WTC11 (cell line): ENCODE measurements around the gene MRPS27. TPM values are rescaled to one million over a fixed set of nuclear protein-coding genes. Genes with fewer than 3 reads are reported as not detected.

Experiments used
- ATAC-seq: fragments of 200-7000 bp; cut with Tn5 transposase; 2 replicates; pipeline ENCODE4 v1.10.0; 2021; ENCODE audit warnings: mild to moderate bottlenecking, moderate library complexity
- CTCF ChIA-PET: fragments of 300-600 bp; sonication (Branson Sonifier 250); formaldehyde crosslinking; loops from one replicate; lab custom pipeline; 2021; ENCODE audit warnings: antibody characterized with exemption; lab: Charles Lee
- POLR2A ChIA-PET: fragments of 350-600 bp; sonication (Branson Sonifier 250); formaldehyde crosslinking; loops from one replicate; lab custom pipeline; 2021; ENCODE audit warnings: antibody characterized with exemption; lab: Charles Lee
- DNase-seq: peaks from one replicate; pipeline ENCODE4 v3.0.0; 2021; ENCODE audit warnings: low spot score
- H3K27ac Mint-ChIP-seq: 2 replicates; pipeline ENCODE4 v1.8.0; 2021; ENCODE audit warnings: mixed read lengths
- H3K27me3 Mint-ChIP-seq: 2 replicates; pipeline ENCODE4 v1.8.0; 2021; ENCODE audit warnings: low read depth, mild to moderate bottlenecking, moderate library complexity, mixed read lengths
- H3K36me3 Mint-ChIP-seq: 2 replicates; pipeline ENCODE4 v1.8.0; 2021; ENCODE audit warnings: mixed read lengths
- H3K4me1 Mint-ChIP-seq: 2 replicates; pipeline ENCODE4 v1.8.0; 2022; ENCODE audit warnings: mixed read lengths
- H3K4me3 Mint-ChIP-seq: 2 replicates; pipeline ENCODE4 v1.8.0; 2021; ENCODE audit warnings: mild to moderate bottlenecking, moderate library complexity, mixed read lengths
- H3K9me3 Mint-ChIP-seq: 2 replicates; pipeline ENCODE4 v1.8.0; 2021; ENCODE audit warnings: mixed read lengths
- ATF3 ChIP-seq: sonication (generic); formaldehyde crosslinking; conservative IDR thresholded peaks from 2 replicates; pipeline ENCODE4 v1.8.1; 2022; ENCODE audit warnings: mild to moderate bottlenecking, missing genetic modification reagents
- CTCF ChIP-seq: fragments of 200-600 bp; IDR thresholded peaks from 2 replicates; pipeline ENCODE4 v1.8.0; 2022; ENCODE audit warnings: antibody characterized with exemption
- ELF4 ChIP-seq: sonication (generic); formaldehyde crosslinking; IDR thresholded peaks from 2 replicates; pipeline ENCODE4 v1.8.1; 2022; ENCODE audit warnings: low read depth, mild to moderate bottlenecking, moderate library complexity, missing genetic modification reagents
- FOXJ3 ChIP-seq: sonication (generic); formaldehyde crosslinking; IDR thresholded peaks from 2 replicates; pipeline ENCODE4 v1.9.0; 2021; ENCODE audit warnings: missing genetic modification reagents, mild to moderate bottlenecking, borderline replicate concordance
- FOXK1 ChIP-seq: sonication (generic); formaldehyde crosslinking; IDR thresholded peaks from 2 replicates; pipeline ENCODE4 v1.8.0; 2022; ENCODE audit warnings: mild to moderate bottlenecking, moderate library complexity, missing genetic modification reagents
- MAX ChIP-seq: sonication (generic); formaldehyde crosslinking; IDR thresholded peaks from 2 replicates; pipeline ENCODE4 v1.8.0; 2022; ENCODE audit warnings: mild to moderate bottlenecking, missing genetic modification reagents
- OVOL2 ChIP-seq: fragments of 250-450 bp; sonication (Bioruptor Pico); IDR thresholded peaks from 2 replicates; pipeline ENCODE4 v1.9.0; 2021; ENCODE audit warnings: mild to moderate bottlenecking, borderline replicate concordance
- SMAD3 ChIP-seq: sonication (generic); formaldehyde crosslinking; IDR thresholded peaks from 2 replicates; pipeline ENCODE4 v1.8.0; 2022; ENCODE audit warnings: missing genetic modification reagents, mild to moderate bottlenecking, borderline replicate concordance
- TCF7 ChIP-seq: sonication (generic); formaldehyde crosslinking; IDR thresholded peaks from 2 replicates; pipeline ENCODE4 v1.8.0; 2022; ENCODE audit warnings: mild to moderate bottlenecking, low read depth, missing genetic modification reagents, moderate library complexity
- TEAD4 ChIP-seq: sonication (generic); formaldehyde crosslinking; IDR thresholded peaks from 2 replicates; pipeline ENCODE4 v1.8.0; 2022; ENCODE audit warnings: mild to moderate bottlenecking, missing genetic modification reagents
- TP53 ChIP-seq: sonication (generic); formaldehyde crosslinking; IDR thresholded peaks from 2 replicates; pipeline ENCODE4 v1.8.1; 2023; ENCODE audit warnings: mild to moderate bottlenecking, missing genetic modification reagents
- ZBTB21 ChIP-seq: sonication (generic); formaldehyde crosslinking; IDR thresholded peaks from 2 replicates; pipeline ENCODE4 v1.8.1; 2023; ENCODE audit warnings: mild to moderate bottlenecking, missing genetic modification reagents, borderline replicate concordance
- ZBTB43 ChIP-seq: sonication (generic); formaldehyde crosslinking; IDR thresholded peaks from 2 replicates; pipeline ENCODE4 v1.8.1; 2023; ENCODE audit warnings: mild to moderate bottlenecking, missing genetic modification reagents
- ZNF121 ChIP-seq: sonication (generic); formaldehyde crosslinking; IDR thresholded peaks from 2 replicates; pipeline ENCODE4 v1.8.0; 2023; ENCODE audit warnings: missing genetic modification reagents
- ZNF138 ChIP-seq: sonication (generic); formaldehyde crosslinking; conservative IDR thresholded peaks from 2 replicates; pipeline ENCODE4 v1.8.1; 2022; ENCODE audit warnings: mild to moderate bottlenecking, moderate library complexity, missing genetic modification reagents
- ZNF232 ChIP-seq: sonication (generic); formaldehyde crosslinking; IDR thresholded peaks from 2 replicates; pipeline ENCODE4 v1.8.0; 2022; ENCODE audit warnings: mild to moderate bottlenecking, missing genetic modification reagents
- ZNF423 ChIP-seq: fragments of 250-450 bp; sonication (Bioruptor Pico); IDR thresholded peaks from 2 replicates; pipeline ENCODE4 v2.1.2; 2022; ENCODE audit warnings: mild to moderate bottlenecking, moderate library complexity
- total RNA-seq: library from RNA; stranded (reverse); gene quantifications from 3 replicates; pipeline ENCODE4 v1.2.3, GENCODE V29; 2021
- TF ChIP-seq, protein P1 (sequence below): sonication (generic); formaldehyde crosslinking; IDR thresholded peaks from 2 replicates; pipeline ENCODE4 v1.8.0; 2022; ENCODE audit warnings: missing genetic modification reagents
- TF ChIP-seq, protein P2 (sequence below): fragments of 250-450 bp; sonication (Bioruptor Pico); IDR thresholded peaks from 2 replicates; pipeline ENCODE4 v1.9.0; 2021; ENCODE audit warnings: moderate library complexity, mild to moderate bottlenecking, inconsistent platforms, borderline replicate concordance

Gene MRPS27
- total RNA-seq, 1 experiment from 2014 or later: 80.1 TPM

DNA sequence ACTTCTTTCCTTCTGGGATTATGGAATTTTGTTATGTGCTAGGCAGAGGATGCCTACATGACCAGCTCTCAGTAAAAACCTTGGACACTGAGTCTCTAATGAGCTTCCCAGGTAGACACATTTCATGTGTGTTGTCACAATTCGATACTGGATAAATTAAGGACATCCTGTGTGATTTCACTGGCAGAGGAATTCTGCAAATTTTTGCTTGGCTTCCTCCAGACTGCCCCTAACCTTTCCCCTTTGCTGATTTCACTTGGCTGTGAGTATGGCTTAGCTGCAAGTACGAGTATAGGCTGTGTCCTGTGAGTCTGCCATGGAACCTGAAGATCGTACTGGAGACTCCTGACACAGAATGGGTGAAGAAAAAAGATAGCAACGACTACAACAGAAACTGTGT is 47.6 kb downstream of the MRPS27 start (continued):
- no peak for TF ChIP-seq MAX (CRISPR knock-in tag)
- no peak for TF ChIP-seq ELF4 (CRISPR knock-in tag)
- TF ChIP-seq, protein P1, sequence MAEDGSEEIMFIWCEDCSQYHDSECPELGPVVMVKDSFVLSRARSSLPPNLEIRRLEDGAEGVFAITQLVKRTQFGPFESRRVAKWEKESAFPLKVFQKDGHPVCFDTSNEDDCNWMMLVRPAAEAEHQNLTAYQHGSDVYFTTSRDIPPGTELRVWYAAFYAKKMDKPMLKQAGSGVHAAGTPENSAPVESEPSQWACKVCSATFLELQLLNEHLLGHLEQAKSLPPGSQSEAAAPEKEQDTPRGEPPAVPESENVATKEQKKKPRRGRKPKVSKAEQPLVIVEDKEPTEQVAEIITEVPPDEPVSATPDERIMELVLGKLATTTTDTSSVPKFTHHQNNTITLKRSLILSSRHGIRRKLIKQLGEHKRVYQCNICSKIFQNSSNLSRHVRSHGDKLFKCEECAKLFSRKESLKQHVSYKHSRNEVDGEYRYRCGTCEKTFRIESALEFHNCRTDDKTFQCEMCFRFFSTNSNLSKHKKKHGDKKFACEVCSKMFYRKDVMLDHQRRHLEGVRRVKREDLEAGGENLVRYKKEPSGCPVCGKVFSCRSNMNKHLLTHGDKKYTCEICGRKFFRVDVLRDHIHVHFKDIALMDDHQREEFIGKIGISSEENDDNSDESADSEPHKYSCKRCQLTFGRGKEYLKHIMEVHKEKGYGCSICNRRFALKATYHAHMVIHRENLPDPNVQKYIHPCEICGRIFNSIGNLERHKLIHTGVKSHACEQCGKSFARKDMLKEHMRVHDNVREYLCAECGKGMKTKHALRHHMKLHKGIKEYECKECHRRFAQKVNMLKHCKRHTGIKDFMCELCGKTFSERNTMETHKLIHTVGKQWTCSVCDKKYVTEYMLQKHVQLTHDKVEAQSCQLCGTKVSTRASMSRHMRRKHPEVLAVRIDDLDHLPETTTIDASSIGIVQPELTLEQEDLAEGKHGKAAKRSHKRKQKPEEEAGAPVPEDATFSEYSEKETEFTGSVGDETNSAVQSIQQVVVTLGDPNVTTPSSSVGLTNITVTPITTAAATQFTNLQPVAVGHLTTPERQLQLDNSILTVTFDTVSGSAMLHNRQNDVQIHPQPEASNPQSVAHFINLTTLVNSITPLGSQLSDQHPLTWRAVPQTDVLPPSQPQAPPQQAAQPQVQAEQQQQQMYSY (CRISPR knock-in tag): no peak
- no peak for TF ChIP-seq ZBTB43 (CRISPR knock-in tag)
- TF ChIP-seq OVOL2 (CRISPR knock-in tag): no peak
- TF ChIP-seq ATF3 (CRISPR knock-in tag): no peak
- no peak for TF ChIP-seq TEAD4 (CRISPR knock-in tag)
- TF ChIP-seq, protein P2, sequence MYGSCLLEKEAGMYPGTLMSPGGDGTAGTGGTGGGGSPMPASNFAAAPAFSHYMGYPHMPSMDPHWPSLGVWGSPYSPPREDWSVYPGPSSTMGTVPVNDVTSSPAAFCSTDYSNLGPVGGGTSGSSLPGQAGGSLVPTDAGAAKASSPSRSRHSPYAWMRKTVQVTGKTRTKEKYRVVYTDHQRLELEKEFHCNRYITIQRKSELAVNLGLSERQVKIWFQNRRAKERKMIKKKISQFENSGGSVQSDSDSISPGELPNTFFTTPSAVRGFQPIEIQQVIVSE (CRISPR knock-in tag): no peak
- no peak for TF ChIP-seq ZBTB21

DNA sequence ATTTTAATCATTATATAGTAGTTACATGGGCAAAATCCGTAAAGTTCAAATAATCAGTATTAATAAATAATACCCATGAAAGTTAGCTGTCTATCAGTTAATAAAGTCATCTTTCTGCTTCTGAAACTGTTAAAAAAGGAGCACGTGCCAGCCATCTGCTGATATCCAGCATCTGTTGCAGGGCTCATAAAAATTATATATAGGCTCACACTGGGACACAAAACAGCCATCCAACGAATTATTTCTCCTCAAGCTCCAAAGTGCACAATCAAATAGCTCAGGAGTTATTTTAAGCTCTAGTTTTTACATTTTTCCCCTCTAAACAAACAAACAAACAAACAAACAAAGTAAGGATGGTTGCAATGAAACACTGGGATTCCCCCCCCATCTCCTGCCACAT is 48.3 kb downstream of the MRPS27 start:
- H3K27ac Mint-ChIP-seq: peak overlapping the region; percentile 41; the same call in 1 of the 2 replicates
- ChIA-PET POLR2A (no interaction called here), CTCF (interaction anchor here (1.5 kb wide), 1 partner anchor 9 kb away, joined by 4 read pairs; no protein-coding TSS in a partner anchor)

More for the DNA sequence above, 48.3 kb downstream of the MRPS27 start:
- Mint-ChIP-seq H3K9me3 (no peaks in the 10 kb centered on the region), H3K27me3 (no peaks in the 10 kb centered on the region), H3K36me3 (peaks cover 10% of the 10 kb centered on the region; the same call in 1 of the 2 replicates), H3K4me3 (no peak overlapping the region), H3K4me1 (peaks cover 16% of the 10 kb centered on the region)
- no peak for TF ChIP-seq TCF7
- TF ChIP-seq, protein P1 (CRISPR knock-in tag): no peak
- TF ChIP-seq FOXJ3 (CRISPR knock-in tag): no peak
- TF ChIP-seq ZNF138 (CRISPR knock-in tag): no peak
- TF ChIP-seq SMAD3 (CRISPR knock-in tag): no peak
- no peak for TF ChIP-seq FOXK1 (CRISPR knock-in tag)
- no peak for TF ChIP-seq MAX (CRISPR knock-in tag)
- no peak for TF ChIP-seq TP53 (CRISPR knock-in tag)
- TF ChIP-seq ZNF121: no peak
- no peak for TF ChIP-seq CTCF
- no peak for TF ChIP-seq ZNF423 (CRISPR knock-in tag)
- no peak for TF ChIP-seq ZNF232 (CRISPR knock-in tag)
- DNase-seq (no peak), ATAC-seq (no peak)
